Measurements from ENCODE around the gene ING3.
A peak's percentile ranks its signal among the peaks of the same experiment; 100 is the strongest.

ING3 gene

GRCh38 chr7:120985839-120986238, 35.3 kb downstream of the ING3 start:
- H3K4me1 ChIP-seq (ENCODE audit: low read length), result peaks cover 21% of the 10 kb centered on the region
- H3K9me3 ChIP-seq (ENCODE audit: insufficient read depth, low read length), result no peaks in the 10 kb centered on the region
- H3K79me2 ChIP-seq (ENCODE audit: low read length), result no peaks in the 10 kb centered on the region
- H3K36me3 ChIP-seq (replicated peaks; ENCODE audit: low read depth, low read length), result no peaks in the 10 kb centered on the region
- no peak overlapping the region for H2AFZ ChIP-seq (ENCODE audit: low read depth, low read length)
- no peak overlapping the region for H3K4me2 ChIP-seq (ENCODE audit: low read length)
- no peak overlapping the region for H3K4me3 ChIP-seq (ENCODE audit: low read length)
- H3K27ac ChIP-seq (ENCODE audit: low read length), result no peak overlapping the region
- no peak overlapping the region for H3K9ac ChIP-seq (ENCODE audit: low read length)
- H4K20me1 ChIP-seq (ENCODE audit: insufficient read depth, low read length), result no peaks in the 10 kb centered on the region
- TF ChIP-seq EZH2phosphoT487 (IDR thresholded peaks at IDR 0.05; ENCODE audit: low read depth), result no peak
- TF ChIP-seq, protein P1, sequence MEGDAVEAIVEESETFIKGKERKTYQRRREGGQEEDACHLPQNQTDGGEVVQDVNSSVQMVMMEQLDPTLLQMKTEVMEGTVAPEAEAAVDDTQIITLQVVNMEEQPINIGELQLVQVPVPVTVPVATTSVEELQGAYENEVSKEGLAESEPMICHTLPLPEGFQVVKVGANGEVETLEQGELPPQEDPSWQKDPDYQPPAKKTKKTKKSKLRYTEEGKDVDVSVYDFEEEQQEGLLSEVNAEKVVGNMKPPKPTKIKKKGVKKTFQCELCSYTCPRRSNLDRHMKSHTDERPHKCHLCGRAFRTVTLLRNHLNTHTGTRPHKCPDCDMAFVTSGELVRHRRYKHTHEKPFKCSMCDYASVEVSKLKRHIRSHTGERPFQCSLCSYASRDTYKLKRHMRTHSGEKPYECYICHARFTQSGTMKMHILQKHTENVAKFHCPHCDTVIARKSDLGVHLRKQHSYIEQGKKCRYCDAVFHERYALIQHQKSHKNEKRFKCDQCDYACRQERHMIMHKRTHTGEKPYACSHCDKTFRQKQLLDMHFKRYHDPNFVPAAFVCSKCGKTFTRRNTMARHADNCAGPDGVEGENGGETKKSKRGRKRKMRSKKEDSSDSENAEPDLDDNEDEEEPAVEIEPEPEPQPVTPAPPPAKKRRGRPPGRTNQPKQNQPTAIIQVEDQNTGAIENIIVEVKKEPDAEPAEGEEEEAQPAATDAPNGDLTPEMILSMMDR (IDR thresholded peaks at IDR 0.05; ENCODE audit: low read depth, low read length), result no peak
- H3K27me3 ChIP-seq (ENCODE audit: low read depth, low read length), result peaks cover 21% of the 10 kb centered on the region

DNA sequence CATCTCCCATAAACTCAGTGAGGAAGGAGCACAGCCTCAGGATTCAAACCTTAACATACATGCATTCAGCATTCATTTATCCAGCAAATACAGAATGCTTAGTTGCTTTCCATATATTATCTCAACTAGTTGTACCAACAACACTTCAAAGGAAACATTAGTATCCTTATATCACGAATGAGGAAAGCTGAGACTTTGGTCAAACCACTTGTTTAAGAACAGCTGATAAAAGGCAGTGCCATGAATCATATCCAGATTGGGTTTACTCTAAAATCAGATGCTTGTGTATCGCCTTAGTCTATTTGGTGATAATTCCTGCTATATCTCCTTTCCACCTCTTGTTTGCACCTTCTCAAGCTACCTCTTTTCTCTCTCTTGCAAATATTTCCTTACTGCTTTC, 36.1 kb downstream of the ING3 start:
- no peaks in the 10 kb centered on the region for H3K9me3 ChIP-seq (ENCODE audit: insufficient read depth, low read length)
- no peak for TF ChIP-seq EZH2phosphoT487 (IDR thresholded peaks at IDR 0.05; ENCODE audit: low read depth)
- TF ChIP-seq, protein P1 (IDR thresholded peaks at IDR 0.05; ENCODE audit: low read depth, low read length), result no peak
- no peak overlapping the region for H3K9ac ChIP-seq (ENCODE audit: low read length)
- H3K4me3 ChIP-seq (ENCODE audit: low read length), result no peak overlapping the region
- H3K4me1 ChIP-seq (ENCODE audit: low read length), result peaks cover 29% of the 10 kb centered on the region
- H3K4me2 ChIP-seq (ENCODE audit: low read length), result no peak overlapping the region
- H2AFZ ChIP-seq (ENCODE audit: low read depth, low read length), result no peak overlapping the region
- no peaks in the 10 kb centered on the region for H3K79me2 ChIP-seq (ENCODE audit: low read length)
- no peaks in the 10 kb centered on the region for H3K36me3 ChIP-seq (replicated peaks; ENCODE audit: low read depth, low read length)
- no peak overlapping the region for H3K27ac ChIP-seq (ENCODE audit: low read length)
- no peaks in the 10 kb centered on the region for H4K20me1 ChIP-seq (ENCODE audit: insufficient read depth, low read length)
- H3K27me3 ChIP-seq (ENCODE audit: low read depth, low read length), result peaks cover 27% of the 10 kb centered on the region

GRCh38 chr7:120987280-120987679, 36.7 kb downstream of the ING3 start:
- Histone ChIP-seq H3K4me2 (ENCODE audit: low read length) (peak overlapping the region; percentile 100; the same call in 1 of the 2 replicates), H3K4me3 (ENCODE audit: low read length) (no peak overlapping the region), H2AFZ (ENCODE audit: low read depth, low read length) (no peak overlapping the region)

DNA sequence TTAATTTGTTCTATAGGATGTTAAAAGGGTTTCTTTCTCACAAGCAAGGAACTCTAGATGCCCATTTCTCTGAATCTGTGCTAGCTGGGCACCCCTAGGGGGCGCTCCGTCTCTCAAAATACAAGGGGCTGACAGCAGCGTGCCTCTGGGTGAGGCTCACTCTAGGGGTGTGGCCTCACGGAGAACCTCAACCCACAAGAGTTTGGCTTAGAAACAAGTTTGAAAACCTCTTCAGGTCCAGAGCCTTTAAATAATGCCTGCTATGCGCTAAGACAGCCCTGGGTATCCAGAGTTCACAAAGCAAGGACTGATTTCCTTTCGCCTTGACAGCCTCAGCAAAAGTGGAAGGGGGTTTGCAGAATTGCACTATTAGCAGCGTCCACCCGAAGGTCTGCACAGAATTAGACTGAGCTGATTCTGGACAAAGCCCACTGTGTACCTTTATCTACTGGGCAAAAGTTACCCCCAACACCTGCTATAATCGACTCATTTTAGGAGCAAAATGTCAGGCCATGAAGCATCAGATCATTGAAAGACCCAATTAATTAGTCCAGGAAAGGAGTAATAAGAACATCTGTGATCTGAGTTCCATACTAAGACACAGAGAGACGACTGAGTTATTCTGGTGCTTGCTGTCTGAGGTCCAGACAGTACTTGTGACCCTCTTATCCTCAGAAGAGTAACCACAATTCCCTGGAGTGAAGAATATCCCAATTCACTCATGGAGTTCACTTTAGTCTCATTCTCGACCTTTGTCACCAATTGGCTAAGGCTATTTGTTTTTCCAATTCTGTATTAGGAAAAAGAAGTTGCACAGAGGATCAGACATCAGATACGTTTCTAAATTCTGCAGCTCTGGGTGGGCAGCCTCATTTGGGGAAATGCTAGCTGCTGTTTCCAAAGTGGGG, 37.4 kb downstream of the ING3 start:
- Histone ChIP-seq H3K36me3 (replicated peaks; ENCODE audit: low read depth, low read length) (no peaks in the 10 kb centered on the region), H3K9me3 (ENCODE audit: insufficient read depth, low read length) (no peaks in the 10 kb centered on the region), H3K9ac (ENCODE audit: low read length) (peak overlapping the region; percentile 33), H3K27ac (ENCODE audit: low read length) (no peak overlapping the region), H2AFZ (ENCODE audit: low read depth, low read length) (peak overlapping the region; percentile 77), H3K4me3 (ENCODE audit: low read length) (peak overlapping the region; percentile 80), H3K27me3 (ENCODE audit: low read depth, low read length) (peaks cover 37% of the 10 kb centered on the region), H4K20me1 (ENCODE audit: insufficient read depth, low read length) (no peaks in the 10 kb centered on the region), H3K4me1 (ENCODE audit: low read length) (peaks cover 30% of the 10 kb centered on the region), H3K4me2 (ENCODE audit: low read length) (peak overlapping the region; percentile 100), H3K79me2 (ENCODE audit: low read length) (no peaks in the 10 kb centered on the region)
- TF ChIP-seq, protein P1 (IDR thresholded peaks at IDR 0.05; ENCODE audit: low read depth, low read length), result peak; percentile 95
- no peak for TF ChIP-seq EZH2phosphoT487 (IDR thresholded peaks at IDR 0.05; ENCODE audit: low read depth)

More at GRCh38 chr7:120987280-120987679, 36.7 kb downstream of the ING3 start:
- Histone ChIP-seq H3K27me3 (ENCODE audit: low read depth, low read length) (peaks cover 32% of the 10 kb centered on the region), H3K79me2 (ENCODE audit: low read length) (no peaks in the 10 kb centered on the region), H4K20me1 (ENCODE audit: insufficient read depth, low read length) (no peaks in the 10 kb centered on the region), H3K4me1 (ENCODE audit: low read length) (peaks cover 30% of the 10 kb centered on the region), H3K9ac (ENCODE audit: low read length) (no peak overlapping the region), H3K36me3 (replicated peaks; ENCODE audit: low read depth, low read length) (no peaks in the 10 kb centered on the region), H3K9me3 (ENCODE audit: insufficient read depth, low read length) (no peaks in the 10 kb centered on the region), H3K27ac (ENCODE audit: low read length) (no peak overlapping the region)
- no peak for TF ChIP-seq EZH2phosphoT487 (IDR thresholded peaks at IDR 0.05; ENCODE audit: low read depth)
- TF ChIP-seq, protein P1 (IDR thresholded peaks at IDR 0.05; ENCODE audit: low read depth, low read length), result no peak

Measured in OCI-LY3 (cell line).